Muscle of leg (tissue), 11 donors: ENCODE results near the gene FAM124A. TPM values are rescaled to one million over a fixed set of nuclear protein-coding genes. Genes with fewer than 3 reads are reported as not detected.

ENCODE experiments used
- DNase-seq: peaks from one replicate; pipeline ENCODE4 v3.0.0; 2013
- H3K27ac ChIP-seq: one replicate; pipeline ENCODE4 v1.5.1; 2013; ENCODE audit warnings: mild to moderate bottlenecking, low read length, control low read depth
- H3K27me3 ChIP-seq: one replicate; pipeline ENCODE4 v1.6.1; 2013; ENCODE audit warnings: low read length; ENCODE audit not compliant: control insufficient read depth, insufficient read depth
- H3K36me3 ChIP-seq: one replicate; pipeline ENCODE4 v1.6.1; 2013; ENCODE audit warnings: low read length; ENCODE audit not compliant: control insufficient read depth, insufficient read depth
- H3K4me1 ChIP-seq: one replicate; pipeline ENCODE4 v1.6.1; 2013; ENCODE audit warnings: low read length; ENCODE audit not compliant: control insufficient read depth, insufficient read depth
- H3K4me3 ChIP-seq: one replicate; pipeline ENCODE4 v1.5.1; 2013; ENCODE audit warnings: low read length, control low read depth
- H3K9me3 ChIP-seq: replicated peaks from 2 replicates; pipeline ENCODE4 v1.6.1; 2013; ENCODE audit warnings: low read depth, low read length; ENCODE audit not compliant: control insufficient read depth
- WGBS: methylation state at CpG from one replicate; pipeline ENCODE4 v1.1.5; 2013; ENCODE audit warnings: missing lambda C conversion rate; ENCODE audit not compliant: insufficient coverage; 5-methylcytosine and 5-hydroxymethylcytosine counted together
- polyA plus RNA-seq, 8 donors: library from polyadenylated mRNA; unstranded; fragments of 120-200 nt; gene quantifications; one replicate each; pipeline versions ENCODE4 v1.2.1 to v1.2.3, GENCODE V29; 2013; ENCODE audit warnings: inconsistent platforms in 1 of 8, low replicate concordance in 1 of 8; ENCODE audit not compliant: insufficient read length in 8 of 8, insufficient read depth in 1 of 8
- total RNA-seq: library from RNA; stranded (reverse); fragments of 120-200 nt; gene quantifications from one replicate; pipeline ENCODE4 v1.2.4, GENCODE V29; 2013

FAM124A gene
- total and polyA plus RNA-seq, 9 donors: 1.2 to 2.0 (median 1.6) TPM

DNA sequence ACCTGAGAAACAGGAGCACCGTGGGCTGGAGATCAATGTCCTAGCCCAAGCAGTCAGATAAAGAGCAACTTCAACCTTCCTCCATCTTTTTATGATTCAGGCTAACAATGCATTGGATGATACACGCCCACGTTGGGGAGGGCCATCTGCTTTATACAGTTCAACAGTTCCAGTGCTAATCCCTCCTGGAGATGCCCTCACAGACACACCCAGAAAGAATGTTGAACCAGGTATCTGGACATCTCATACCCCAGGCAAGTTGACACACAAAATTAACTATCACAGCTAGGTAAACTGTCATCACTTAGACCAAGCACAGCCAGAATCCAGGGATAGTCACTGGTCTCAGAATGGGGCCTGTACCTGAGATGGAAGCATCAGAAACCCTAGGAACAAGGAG, 96.7 kb downstream of the FAM124A start:
- Histone ChIP-seq H3K27me3 (no peaks in the 10 kb centered on the region), H3K27ac (no peak overlapping the region), H3K4me1 (peaks cover 15% of the 10 kb centered on the region), H3K9me3 (no peaks in the 10 kb centered on the region), H3K4me3 (no peak overlapping the region), H3K36me3 (no peaks in the 10 kb centered on the region)
- DNase-seq: no peak
- WGBS: 93% methylated on average over 2 of the region's 3 CpGs

DNA sequence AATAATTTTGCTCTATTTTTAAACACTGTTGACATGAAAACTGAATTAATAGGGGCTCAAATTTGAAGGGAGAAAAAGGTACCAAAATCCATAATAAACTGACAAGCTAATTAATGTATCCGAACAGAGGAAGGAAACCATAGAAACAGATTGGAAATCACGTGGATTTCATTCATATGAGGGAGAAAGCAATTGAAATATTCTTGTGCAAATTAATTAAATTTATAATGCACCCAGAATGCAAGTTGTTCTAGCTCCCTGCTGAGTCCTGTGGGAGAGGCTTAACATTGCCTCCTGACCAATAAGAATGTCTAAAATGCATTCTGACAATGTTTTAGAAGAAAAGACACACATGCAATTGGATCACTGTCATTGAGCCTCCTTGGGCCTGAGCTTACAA, 99.6 kb downstream of the FAM124A start:
- no CpG with 5 or more reads among the region's 2 CpGs for WGBS
- H3K36me3 ChIP-seq: no peaks in the 10 kb centered on the region
- DNase-seq: no peak

DNA sequence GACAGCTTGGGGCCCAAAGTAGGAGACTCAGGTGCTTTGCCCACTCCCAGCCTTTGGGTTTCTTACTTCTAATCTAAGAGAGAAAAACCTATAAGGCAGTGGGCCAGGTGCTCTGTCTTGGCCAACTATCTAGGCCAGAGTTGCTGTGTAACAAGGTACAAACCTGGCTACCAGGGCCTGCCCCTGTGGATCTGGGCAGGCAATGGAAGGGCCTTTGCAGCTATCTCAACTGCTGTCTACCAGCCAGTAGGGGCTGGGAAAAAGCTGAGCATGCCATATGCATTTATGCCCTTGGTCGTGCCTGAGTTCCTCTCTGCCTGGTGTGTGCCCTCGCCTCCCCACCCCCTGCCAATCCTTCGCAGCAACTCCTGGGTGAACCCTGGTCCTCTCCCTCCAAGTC, 100.6 kb downstream of the FAM124A start:
- Histone ChIP-seq H3K9me3 (no peaks in the 10 kb centered on the region), H3K36me3 (no peaks in the 10 kb centered on the region), H3K4me3 (no peak overlapping the region), H3K27ac (no peak overlapping the region), H3K27me3 (no peaks in the 10 kb centered on the region), H3K4me1 (no peaks in the 10 kb centered on the region)
- 89% methylated on average over 3 of the region's 3 CpGs for WGBS
- DNase-seq: no peak

More for the DNA sequence above, 99.6 kb downstream of the FAM124A start:
- Histone ChIP-seq H3K9me3 (no peaks in the 10 kb centered on the region), H3K4me1 (no peaks in the 10 kb centered on the region), H3K27me3 (no peaks in the 10 kb centered on the region), H3K27ac (no peak overlapping the region), H3K4me3 (no peak overlapping the region)

DNA sequence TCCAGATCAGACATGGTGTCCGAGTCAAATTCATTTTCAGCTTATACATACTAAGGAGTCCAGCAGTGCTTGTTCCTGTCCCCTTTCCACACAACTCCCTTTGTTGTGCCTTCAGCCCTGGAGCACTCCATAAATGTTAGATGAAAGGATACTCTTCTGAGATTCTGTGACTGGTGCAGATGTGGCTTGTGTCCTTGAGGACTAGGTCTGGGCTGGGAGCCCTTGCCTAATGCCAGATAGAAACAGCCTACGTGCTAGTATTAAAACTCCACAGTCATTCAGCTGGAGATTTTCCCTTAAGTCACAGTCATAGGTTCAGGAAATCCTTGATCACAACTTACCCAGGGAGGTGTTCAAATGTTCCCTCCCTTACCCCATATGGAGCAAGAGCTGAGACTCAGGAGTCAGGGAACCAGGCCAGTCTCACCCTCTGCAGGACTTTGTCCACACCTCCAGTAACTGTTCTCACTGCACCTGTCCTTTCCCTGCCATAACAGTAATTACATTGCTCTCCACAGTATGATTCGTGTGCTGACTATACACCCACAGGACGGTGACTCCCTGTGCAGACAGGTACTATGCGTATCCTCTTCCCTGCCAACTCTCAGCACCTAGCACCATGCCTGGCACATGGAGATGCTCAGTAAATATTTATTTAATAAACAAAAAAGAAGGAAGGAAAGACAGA, 101.8 kb downstream of the FAM124A start:
- no peaks in the 10 kb centered on the region for H3K27me3 ChIP-seq
- H3K27ac ChIP-seq: no peak overlapping the region
- H3K4me1 ChIP-seq: no peaks in the 10 kb centered on the region
- DNase-seq: no peak
- WGBS: 43% methylated on average over 1 of the region's 5 CpGs
- H3K4me3 ChIP-seq: no peak overlapping the region
- no peaks in the 10 kb centered on the region for H3K9me3 ChIP-seq
- no peaks in the 10 kb centered on the region for H3K36me3 ChIP-seq

DNA sequence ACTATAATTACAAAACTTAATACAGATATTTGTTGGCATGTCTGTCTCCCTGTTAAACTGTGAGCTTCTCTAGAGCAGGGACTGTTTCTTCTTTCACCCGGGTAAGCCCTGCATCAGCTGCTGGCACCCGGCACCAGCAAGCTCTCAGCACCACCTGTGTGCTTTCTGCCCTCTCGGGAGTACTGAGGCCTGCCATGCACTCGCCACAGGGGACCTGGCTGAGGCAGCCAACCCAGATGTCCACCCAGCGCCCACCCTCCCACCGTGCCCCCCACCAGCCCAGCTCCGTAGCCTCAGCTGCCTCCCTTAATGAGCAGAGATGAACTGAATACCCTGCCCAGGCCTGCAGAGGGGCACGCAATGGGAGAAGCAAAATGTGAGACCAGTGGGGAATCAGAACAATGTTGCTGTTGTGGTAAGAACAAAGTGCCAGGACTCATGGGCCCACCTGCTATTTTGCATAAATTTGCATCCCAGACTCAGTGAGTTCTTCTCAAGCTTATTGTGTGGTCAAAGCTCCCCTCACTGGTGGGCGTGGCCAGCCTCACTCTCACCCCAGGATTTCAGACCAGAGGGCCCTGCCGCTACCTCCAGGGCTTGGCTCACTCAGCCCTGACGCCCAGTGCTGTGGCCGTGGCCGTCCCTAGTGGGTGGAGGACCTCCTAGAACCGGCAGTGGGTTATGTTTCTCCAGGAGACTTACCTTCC, 102.7 kb downstream of the FAM124A start:
- Histone ChIP-seq H3K9me3 (no peaks in the 10 kb centered on the region), H3K27me3 (no peaks in the 10 kb centered on the region), H3K27ac (no peak overlapping the region), H3K4me3 (no peak overlapping the region), H3K36me3 (no peaks in the 10 kb centered on the region), H3K4me1 (no peaks in the 10 kb centered on the region)
- WGBS: 83% methylated on average over 5 of the region's 14 CpGs
- no peak for DNase-seq

DNA sequence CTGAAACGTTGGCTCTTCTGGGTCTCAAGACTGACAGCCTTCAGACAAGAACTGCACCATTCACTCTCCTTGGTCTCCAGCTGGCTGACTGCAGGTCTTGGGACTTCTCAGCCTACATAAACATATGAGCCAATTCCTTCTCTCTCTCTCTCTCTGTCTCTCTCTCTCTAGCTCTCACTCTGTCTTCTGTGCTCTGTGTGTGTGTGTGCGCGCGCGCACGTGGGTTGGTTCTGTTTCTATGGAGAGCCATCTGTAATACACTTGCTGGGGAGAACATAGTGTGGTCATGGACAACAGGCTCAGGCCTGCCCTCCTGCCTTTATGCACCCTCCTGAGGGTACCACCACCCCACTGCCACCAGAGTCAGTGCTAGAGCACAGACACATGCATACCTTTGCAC, 103.6 kb downstream of the FAM124A start:
- DNase-seq: no peak
- H3K27ac ChIP-seq: no peak overlapping the region
- H3K4me3 ChIP-seq: no peak overlapping the region
- H3K27me3 ChIP-seq: no peaks in the 10 kb centered on the region
- H3K9me3 ChIP-seq: no peaks in the 10 kb centered on the region
- H3K4me1 ChIP-seq: no peaks in the 10 kb centered on the region
- H3K36me3 ChIP-seq: no peaks in the 10 kb centered on the region
- 62% methylated on average over 1 of the region's 6 CpGs for WGBS

DNA sequence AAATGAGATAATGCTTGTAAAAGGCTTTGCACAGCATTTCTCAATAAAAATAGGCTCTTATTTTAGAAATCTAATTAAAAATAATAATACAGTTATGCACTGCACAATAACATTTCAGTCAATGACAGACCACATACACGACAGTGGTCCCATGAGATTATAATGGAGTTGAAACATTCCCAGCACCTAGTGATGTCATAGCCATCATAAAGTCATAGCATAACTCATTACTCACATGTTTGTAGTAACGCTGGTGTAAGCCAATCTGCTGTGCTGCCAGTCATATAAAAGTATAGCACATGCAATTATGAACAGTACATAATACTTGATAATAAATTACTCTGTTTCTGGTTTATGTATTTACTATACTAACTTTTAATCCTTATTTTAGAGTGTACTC, 104.6 kb downstream of the FAM124A start:
- Histone ChIP-seq H3K9me3 (no peaks in the 10 kb centered on the region), H3K27ac (no peak overlapping the region), H3K27me3 (no peaks in the 10 kb centered on the region), H3K36me3 (no peaks in the 10 kb centered on the region), H3K4me1 (no peaks in the 10 kb centered on the region), H3K4me3 (no peak overlapping the region)
- no peak for DNase-seq
- no CpG with 5 or more reads among the region's 2 CpGs for WGBS

DNA sequence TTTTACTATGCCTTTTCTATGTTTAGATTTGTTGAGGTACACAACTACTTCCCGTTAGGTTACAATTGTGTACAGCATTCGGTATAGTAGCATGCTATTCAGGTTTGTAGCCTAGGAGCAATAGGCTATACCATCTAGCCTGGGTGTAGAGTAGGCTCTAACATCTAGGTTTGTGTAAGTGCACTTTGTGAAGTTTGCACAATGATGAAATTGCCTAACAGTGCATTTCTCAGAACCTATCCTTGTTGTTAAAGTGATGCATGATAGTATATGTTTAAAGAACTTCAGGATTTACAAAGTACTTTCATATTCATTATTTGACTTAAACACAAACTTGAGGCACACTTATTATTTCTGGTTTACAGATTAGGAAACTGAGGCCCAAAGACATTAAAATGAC, 105.8 kb downstream of the FAM124A start:
- Histone ChIP-seq H3K4me3 (no peak overlapping the region), H3K4me1 (no peaks in the 10 kb centered on the region), H3K27me3 (no peaks in the 10 kb centered on the region), H3K27ac (no peak overlapping the region), H3K36me3 (no peaks in the 10 kb centered on the region), H3K9me3 (no peaks in the 10 kb centered on the region)
- no peak for DNase-seq
- 83% methylated on average over 1 of the region's 2 CpGs for WGBS

DNA sequence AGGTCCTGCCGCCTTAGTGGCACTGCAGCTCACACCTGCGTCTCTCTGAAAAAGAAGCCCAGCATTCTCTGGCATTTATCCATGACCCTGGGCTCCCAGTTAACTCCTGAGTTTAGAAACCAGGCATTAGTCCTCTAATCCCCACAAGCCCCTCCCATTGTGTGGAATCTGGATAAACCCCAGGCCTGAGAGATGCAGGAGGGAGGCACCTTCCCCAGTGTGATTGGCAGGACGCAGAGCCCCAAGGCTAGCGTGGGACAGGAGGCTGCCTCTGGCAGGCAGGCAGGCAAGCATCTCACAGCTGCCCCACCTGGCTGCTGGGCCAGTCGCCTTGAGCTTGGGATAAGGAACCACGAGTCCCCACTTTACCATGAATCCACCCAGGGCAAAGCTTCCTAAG, 106.3 kb downstream of the FAM124A start:
- WGBS: 49% methylated on average over 4 of the region's 6 CpGs
- no peak for DNase-seq
- no peak overlapping the region for H3K4me3 ChIP-seq

DNA sequence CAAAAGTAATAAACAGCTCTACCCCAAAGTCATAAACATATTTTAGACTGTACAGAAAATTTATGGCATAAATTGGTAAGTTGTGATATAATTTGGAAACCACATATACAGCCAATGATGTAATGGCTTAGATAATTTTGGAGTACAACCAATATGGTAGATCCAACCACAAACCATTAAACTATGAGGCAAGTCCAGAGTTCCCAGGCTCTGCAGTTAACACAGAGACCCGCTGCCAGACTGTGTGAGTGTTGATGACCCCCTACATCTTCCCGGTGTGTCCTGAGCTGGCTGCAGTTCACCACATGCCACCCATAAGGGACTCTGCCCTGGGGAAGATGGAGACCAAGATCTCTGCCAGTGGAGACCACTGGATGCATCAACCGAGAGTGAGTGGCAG, 107.4 kb downstream of the FAM124A start:
- no peaks in the 10 kb centered on the region for H3K4me1 ChIP-seq
- H3K27ac ChIP-seq: no peak overlapping the region
- H3K4me3 ChIP-seq: no peak overlapping the region
- H3K36me3 ChIP-seq: no peaks in the 10 kb centered on the region
- DNase-seq: no peak
- H3K27me3 ChIP-seq: no peaks in the 10 kb centered on the region
- no peaks in the 10 kb centered on the region for H3K9me3 ChIP-seq
- 82% methylated on average over 1 of the region's 3 CpGs for WGBS

More for the DNA sequence above, 106.3 kb downstream of the FAM124A start:
- Histone ChIP-seq H3K27me3 (no peaks in the 10 kb centered on the region), H3K27ac (no peak overlapping the region), H3K36me3 (no peaks in the 10 kb centered on the region), H3K9me3 (no peaks in the 10 kb centered on the region), H3K4me1 (no peaks in the 10 kb centered on the region)
